ENCODE data around the gene GPA33. TPM values are rescaled to one million over a fixed set of nuclear protein-coding genes. Genes with fewer than 3 reads are reported as not detected.
A peak's percentile ranks its signal among the peaks of the same experiment; 100 is the strongest.

GPA33 gene, protein sequence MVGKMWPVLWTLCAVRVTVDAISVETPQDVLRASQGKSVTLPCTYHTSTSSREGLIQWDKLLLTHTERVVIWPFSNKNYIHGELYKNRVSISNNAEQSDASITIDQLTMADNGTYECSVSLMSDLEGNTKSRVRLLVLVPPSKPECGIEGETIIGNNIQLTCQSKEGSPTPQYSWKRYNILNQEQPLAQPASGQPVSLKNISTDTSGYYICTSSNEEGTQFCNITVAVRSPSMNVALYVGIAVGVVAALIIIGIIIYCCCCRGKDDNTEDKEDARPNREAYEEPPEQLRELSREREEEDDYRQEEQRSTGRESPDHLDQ
- total RNA-seq: 1 to 10 TPM in 4 of 7 donors, under 1 TPM in 3; 0.54 to 1.4 (median 1.0) TPM
- polyA plus RNA-seq: under 1 TPM; 0.07 to 0.85 (median 0.16) TPM
- long read RNA-seq, donor 1: 0 reads
- long read RNA-seq, donor 2: 0 reads

DNA sequence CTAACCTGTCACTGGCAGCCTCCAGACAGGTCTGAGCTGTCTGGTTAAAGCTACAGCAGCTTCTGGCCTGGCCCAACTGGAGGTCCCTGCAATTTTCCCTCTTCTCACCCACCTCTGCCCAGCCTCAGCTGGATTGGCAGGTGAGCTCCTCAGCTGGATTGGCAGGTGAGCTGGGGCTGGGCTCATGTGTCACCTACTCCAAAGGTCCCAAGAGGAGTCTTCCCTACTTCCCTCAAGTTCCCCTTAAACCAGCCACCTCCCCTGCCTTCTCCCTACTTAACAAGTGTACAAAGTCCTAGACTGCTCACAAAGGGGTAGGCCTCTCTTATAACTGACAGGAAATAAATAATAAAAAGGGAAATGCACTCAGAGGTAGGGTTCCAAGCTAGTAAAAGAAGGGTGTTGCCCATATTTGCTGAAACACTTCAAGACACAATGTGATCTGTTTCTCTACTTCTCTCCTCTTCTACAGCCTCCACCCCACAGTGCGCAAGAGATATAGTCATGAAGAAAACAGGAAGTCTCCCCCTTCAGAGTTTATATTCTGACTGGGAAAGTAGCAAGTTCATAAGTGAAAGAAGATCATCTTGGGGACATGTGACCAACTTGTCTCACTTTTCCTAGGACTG lies at the start of gene GPA33:
Gene GPA33, minus strand, starts transcription at position 64 of the 629 bp plus-strand sequence. CDS start 90 bp downstream, outside the sequence.
- H3K27ac ChIP-seq: peak within 1 kb of the TSS; percentile 30 to 88 (median 63)
- H3K4me1 ChIP-seq: peaks cover 0 to 17% (median 2%) of the 10 kb centered on the region in 6 donors
- intact Hi-C loops (cut with DNase I; ENCODE audit: low total_unique reads): no loop called here
- H3K27me3 ChIP-seq (replicated peaks in 1 of 7): no peaks in the 10 kb centered on the region
- H3K9me3 ChIP-seq: no peaks in the 10 kb centered on the region
- WGBS, 5 donors: 12 to 45% (median 23%) methylated on average over 1 of the region's 1 CpG
- H3K4me3 ChIP-seq: no peak within 1 kb of the TSS
- DNase-seq: no peak
- TF ChIP-seq POLR2A (IDR thresholded peaks at IDR 0.05) (no peak), POLR2AphosphoS5 (IDR thresholded peaks at IDR 0.05) (no peak)
- TF ChIP-seq, protein P1, sequence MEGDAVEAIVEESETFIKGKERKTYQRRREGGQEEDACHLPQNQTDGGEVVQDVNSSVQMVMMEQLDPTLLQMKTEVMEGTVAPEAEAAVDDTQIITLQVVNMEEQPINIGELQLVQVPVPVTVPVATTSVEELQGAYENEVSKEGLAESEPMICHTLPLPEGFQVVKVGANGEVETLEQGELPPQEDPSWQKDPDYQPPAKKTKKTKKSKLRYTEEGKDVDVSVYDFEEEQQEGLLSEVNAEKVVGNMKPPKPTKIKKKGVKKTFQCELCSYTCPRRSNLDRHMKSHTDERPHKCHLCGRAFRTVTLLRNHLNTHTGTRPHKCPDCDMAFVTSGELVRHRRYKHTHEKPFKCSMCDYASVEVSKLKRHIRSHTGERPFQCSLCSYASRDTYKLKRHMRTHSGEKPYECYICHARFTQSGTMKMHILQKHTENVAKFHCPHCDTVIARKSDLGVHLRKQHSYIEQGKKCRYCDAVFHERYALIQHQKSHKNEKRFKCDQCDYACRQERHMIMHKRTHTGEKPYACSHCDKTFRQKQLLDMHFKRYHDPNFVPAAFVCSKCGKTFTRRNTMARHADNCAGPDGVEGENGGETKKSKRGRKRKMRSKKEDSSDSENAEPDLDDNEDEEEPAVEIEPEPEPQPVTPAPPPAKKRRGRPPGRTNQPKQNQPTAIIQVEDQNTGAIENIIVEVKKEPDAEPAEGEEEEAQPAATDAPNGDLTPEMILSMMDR (IDR thresholded peaks at IDR 0.05 in 8 of 11, conservative IDR thresholded peaks at IDR 0.05 in 3 of 11): no peak
- no peaks in the 10 kb centered on the region for H3K36me3 ChIP-seq

DNA sequence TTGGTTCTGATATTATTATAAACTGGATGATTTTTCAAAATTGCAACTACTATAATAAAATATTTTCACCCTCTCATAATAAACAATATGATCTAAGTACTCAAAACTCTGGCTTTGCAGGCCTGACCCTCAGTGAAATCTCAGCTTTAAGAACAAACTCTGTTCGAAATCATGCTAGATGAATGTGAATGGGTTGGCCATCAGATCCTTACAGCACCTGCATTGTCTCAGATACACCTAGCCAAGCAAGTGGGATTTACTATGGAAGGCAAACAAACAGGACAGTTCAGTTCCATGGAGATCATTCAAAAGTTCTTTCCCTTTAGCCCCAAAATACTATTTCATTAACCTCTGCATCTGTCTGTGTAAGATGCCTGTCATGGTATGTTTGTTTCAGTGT lies 48.5 kb upstream of the GPA33 start:
- Histone ChIP-seq H3K36me3 (no peaks in the 10 kb centered on the region), H3K9me3 (peaks cover 0 to 3% (median 0%) of the 10 kb centered on the region in 8 donors), H3K27ac (no peak overlapping the region), H3K4me3 (no peak overlapping the region), H3K4me1 (no peaks in the 10 kb centered on the region), H3K27me3 (replicated peaks in 1 of 7) (no peaks in the 10 kb centered on the region)
- TF ChIP-seq POLR2A (IDR thresholded peaks at IDR 0.05): no peak
- TF ChIP-seq, protein P1 (IDR thresholded peaks at IDR 0.05 in 8 of 11, conservative IDR thresholded peaks at IDR 0.05 in 3 of 11): no peak
- TF ChIP-seq POLR2AphosphoS5 (IDR thresholded peaks at IDR 0.05): no peak
- DNase-seq: no peak
- 80 to 92% (median 91%) methylated on average over 1 of the region's 1 CpG for WGBS, 5 donors
- intact Hi-C loops (cut with DNase I; ENCODE audit: low total_unique reads): no loop called here

DNA sequence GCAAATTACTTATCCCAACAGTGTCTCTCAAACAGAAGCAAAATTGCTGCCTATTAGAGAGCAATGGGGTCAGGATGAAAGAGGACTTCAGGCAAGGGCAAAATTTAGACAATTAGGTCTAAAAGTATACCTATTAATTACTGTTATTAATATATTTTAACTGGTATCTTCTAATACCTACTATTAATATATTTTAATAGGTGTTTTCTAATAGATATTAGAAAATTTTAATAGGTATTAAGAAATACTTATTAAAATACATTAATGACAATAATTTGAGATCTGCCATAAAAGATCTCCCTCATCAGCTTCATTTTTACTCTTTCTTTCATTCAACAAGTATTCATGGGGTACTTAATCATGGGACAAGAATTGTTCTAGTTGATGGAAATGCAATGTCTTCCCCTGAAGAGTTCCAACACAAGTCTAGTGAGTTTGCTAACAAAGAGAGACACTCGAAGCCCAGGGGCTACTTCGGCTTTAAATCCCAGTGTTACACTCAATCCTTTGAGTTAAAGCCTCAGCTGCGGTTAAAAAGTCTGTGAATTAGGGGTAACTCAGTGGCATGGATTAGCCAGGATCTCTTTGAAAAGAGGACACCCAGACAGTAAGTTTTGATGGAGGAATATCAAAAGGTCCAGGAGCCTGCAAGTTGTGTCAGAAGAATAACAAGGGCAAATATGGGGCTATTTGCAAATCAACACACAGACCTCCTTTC lies 47.8 kb upstream of the GPA33 start:
- no peak for TF ChIP-seq POLR2AphosphoS5 (IDR thresholded peaks at IDR 0.05)
- TF ChIP-seq POLR2A (IDR thresholded peaks at IDR 0.05): no peak
- TF ChIP-seq, protein P1 (IDR thresholded peaks at IDR 0.05 in 8 of 11, conservative IDR thresholded peaks at IDR 0.05 in 3 of 11): no peak
- peaks cover 0 to 2% (median 0%) of the 10 kb centered on the region in 8 donors for H3K9me3 ChIP-seq
- intact Hi-C loops (cut with DNase I; ENCODE audit: low total_unique reads): no loop called here
- no peaks in the 10 kb centered on the region for H3K36me3 ChIP-seq
- H3K4me3 ChIP-seq: no peak overlapping the region
- WGBS, 5 donors: 89 to 93% (median 92%) methylated on average over 3 of the region's 3 CpGs
- H3K27me3 ChIP-seq (replicated peaks in 1 of 7): no peaks in the 10 kb centered on the region
- H3K4me1 ChIP-seq: no peaks in the 10 kb centered on the region
- H3K27ac ChIP-seq: no peak overlapping the region
- no peak for DNase-seq
